Measurements from ENCODE around the gene GPRC6A.
A peak's percentile ranks its signal among the peaks of the same experiment; 100 is the strongest.

Gene GPRC6A

GRCh38 chr6:116847227-116847626 is 18.3 kb upstream of the GPRC6A start:
- no peak overlapping the region for H2AK5ac ChIP-seq (ENCODE audit: low read length, severe bottlenecking)
- no peak overlapping the region for H2BK12ac ChIP-seq (ENCODE audit: low read length in 2 of 2)
- no peak overlapping the region for H3K27ac ChIP-seq (ENCODE audit: low read length, poor library complexity, severe bottlenecking)
- H3K79me1 ChIP-seq (replicated peaks; ENCODE audit: low read length, poor library complexity, severe bottlenecking) = no peaks in the 10 kb centered on the region
- H3K27me3 ChIP-seq (ENCODE audit: control insufficient read depth in 1 of 2, insufficient read depth in 1 of 2, low read length in 2 of 2) = peaks cover 0 to 3% of the 10 kb centered on the region in 2 experiments
- no peak overlapping the region for H3K18ac ChIP-seq (ENCODE audit: low read depth in 1 of 2, low read length in 2 of 2)
- no peak overlapping the region for H4K8ac ChIP-seq (ENCODE audit: low read length)
- H3K9ac ChIP-seq (ENCODE audit: low read length) = no peak overlapping the region
- no peak overlapping the region for H4K91ac ChIP-seq (ENCODE audit: low read length)
- H2BK5ac ChIP-seq (ENCODE audit: low read depth, low read length, poor library complexity, severe bottlenecking) = no peak overlapping the region
- no peak overlapping the region for H3K4me3 ChIP-seq (ENCODE audit: insufficient read depth in 1 of 2, low read depth in 1 of 2, low read length in 2 of 2)
- H3K9me3 ChIP-seq (ENCODE audit: control insufficient read depth, low read length) = no peaks in the 10 kb centered on the region
- 17% methylated on average over 1 of the region's 1 CpG for WGBS
- no peak overlapping the region for H2BK15ac ChIP-seq (ENCODE audit: low read depth, poor library complexity, severe bottlenecking)
- no peak overlapping the region for H3K4me2 ChIP-seq (ENCODE audit: low read length, poor library complexity, severe bottlenecking)
- H3K23ac ChIP-seq (ENCODE audit: low read length in 2 of 2) = no peak overlapping the region
- no peak overlapping the region for H2AFZ ChIP-seq (ENCODE audit: low read depth, low read length)
- H3K4ac ChIP-seq (ENCODE audit: low read depth in 1 of 2, low read length in 2 of 2) = no peak overlapping the region
- H2BK120ac ChIP-seq (ENCODE audit: low read depth, low read length) = no peak overlapping the region
- no peak overlapping the region for H3K14ac ChIP-seq (ENCODE audit: low read length in 2 of 2)
- no peaks in the 10 kb centered on the region for H3K4me1 ChIP-seq (ENCODE audit: control insufficient read depth, insufficient read depth, low read depth, low read length)
- peak; percentile 44 for DNase-seq
- H3K36me3 ChIP-seq (ENCODE audit: control insufficient read depth in 1 of 2, insufficient read depth in 2 of 2, low read depth in 1 of 2, low read length in 2 of 2) = no peaks in the 10 kb centered on the region

GRCh38 chr6:116842459-116842858 is 13.6 kb upstream of the GPRC6A start:
- no peak overlapping the region for H3K18ac ChIP-seq (ENCODE audit: low read depth in 1 of 2, low read length in 2 of 2)
- H3K27me3 ChIP-seq (ENCODE audit: control insufficient read depth in 1 of 2, insufficient read depth in 1 of 2, low read length in 2 of 2) = no peaks in the 10 kb centered on the region
- WGBS = no CpG with 5 or more reads among the region's 1 CpG

DNA sequence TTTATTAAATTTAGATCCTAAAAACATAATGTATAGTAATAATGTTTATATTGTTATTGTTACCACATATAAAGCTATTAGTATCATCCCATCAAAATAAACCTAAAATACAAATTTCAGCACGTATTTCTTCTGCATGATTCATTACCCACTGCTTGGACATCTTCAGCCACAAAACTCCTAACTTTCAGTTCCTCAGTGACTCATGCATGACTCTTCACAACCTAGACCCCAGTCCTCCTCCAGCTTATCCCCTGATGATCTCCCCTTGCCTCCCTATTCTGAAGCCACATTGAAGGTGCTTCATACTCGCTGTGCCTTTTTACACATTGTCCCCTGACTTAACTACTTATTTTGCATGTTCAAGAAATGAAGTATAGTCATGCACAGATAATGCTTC is 11.2 kb upstream of the GPRC6A start:
- no peak overlapping the region for H3K14ac ChIP-seq (ENCODE audit: low read length in 2 of 2)
- no peaks in the 10 kb centered on the region for H3K79me1 ChIP-seq (replicated peaks; ENCODE audit: low read length, poor library complexity, severe bottlenecking)

More at GRCh38 chr6:116842459-116842858, 13.6 kb upstream of the GPRC6A start:
- no peak overlapping the region for H3K27ac ChIP-seq (ENCODE audit: low read length, poor library complexity, severe bottlenecking)
- DNase-seq = no peak
- H2BK120ac ChIP-seq (ENCODE audit: low read depth, low read length) = no peak overlapping the region
- no peak overlapping the region for H2AK5ac ChIP-seq (ENCODE audit: low read length, severe bottlenecking)
- no peak overlapping the region for H3K4me3 ChIP-seq (ENCODE audit: insufficient read depth in 1 of 2, low read depth in 1 of 2, low read length in 2 of 2)
- no peak overlapping the region for H3K9ac ChIP-seq (ENCODE audit: low read length)
- H3K4me1 ChIP-seq (ENCODE audit: control insufficient read depth, insufficient read depth, low read depth, low read length) = no peaks in the 10 kb centered on the region
- no peak overlapping the region for H2BK5ac ChIP-seq (ENCODE audit: low read depth, low read length, poor library complexity, severe bottlenecking)
- H4K91ac ChIP-seq (ENCODE audit: low read length) = no peak overlapping the region
- H3K23ac ChIP-seq (ENCODE audit: low read length in 2 of 2) = no peak overlapping the region
- no peak overlapping the region for H3K14ac ChIP-seq (ENCODE audit: low read length in 2 of 2)
- no peak overlapping the region for H4K8ac ChIP-seq (ENCODE audit: low read length)
- H3K4me2 ChIP-seq (ENCODE audit: low read length, poor library complexity, severe bottlenecking) = no peak overlapping the region
- H3K4ac ChIP-seq (ENCODE audit: low read depth in 1 of 2, low read length in 2 of 2) = no peak overlapping the region
- H2BK15ac ChIP-seq (ENCODE audit: low read depth, poor library complexity, severe bottlenecking) = no peak overlapping the region
- H2BK12ac ChIP-seq (ENCODE audit: low read length in 2 of 2) = no peak overlapping the region
- no peak overlapping the region for H2AFZ ChIP-seq (ENCODE audit: low read depth, low read length)
- H3K9me3 ChIP-seq (ENCODE audit: control insufficient read depth, low read length) = no peaks in the 10 kb centered on the region
- no peaks in the 10 kb centered on the region for H3K36me3 ChIP-seq (ENCODE audit: control insufficient read depth in 1 of 2, insufficient read depth in 2 of 2, low read depth in 1 of 2, low read length in 2 of 2)
- H3K79me1 ChIP-seq (replicated peaks; ENCODE audit: low read length, poor library complexity, severe bottlenecking) = no peaks in the 10 kb centered on the region

DNA sequence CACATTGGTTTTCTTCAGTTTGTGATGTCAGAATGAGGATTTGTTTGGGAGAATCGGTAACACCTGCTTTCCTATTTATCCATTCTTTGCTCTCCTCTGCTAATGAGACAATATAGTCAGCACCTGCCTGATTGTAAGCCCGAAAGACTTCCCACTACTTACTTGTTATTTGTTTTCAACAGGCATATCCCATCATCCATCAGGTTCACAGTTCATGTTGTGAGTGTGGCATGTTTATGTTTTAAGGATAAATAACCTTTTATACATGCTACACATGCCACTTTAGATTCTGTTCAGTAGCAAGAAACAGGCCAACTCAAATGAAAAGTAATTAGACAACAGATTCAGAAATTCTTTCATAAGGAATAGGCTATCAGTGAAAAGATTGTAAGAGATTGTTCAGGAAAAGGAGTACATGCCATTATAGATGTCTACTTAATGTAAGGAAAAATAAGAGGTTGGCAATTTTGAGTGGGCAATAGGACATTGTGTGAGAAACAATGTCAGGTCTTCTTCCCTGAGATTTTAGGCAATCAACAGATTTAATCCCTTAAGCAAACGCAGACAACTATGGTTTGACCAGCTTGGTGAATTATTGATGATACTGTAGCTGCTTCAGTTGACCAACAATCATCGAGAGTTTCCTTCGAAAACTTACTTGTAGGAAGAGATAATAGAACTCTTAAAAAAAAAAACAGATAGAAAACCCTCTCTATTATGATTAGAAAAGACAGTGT is 7.9 kb upstream of the GPRC6A start:
- Histone ChIP-seq H3K4me3 (ENCODE audit: insufficient read depth in 1 of 2, low read depth in 1 of 2, low read length in 2 of 2) (no peak overlapping the region), H2BK5ac (ENCODE audit: low read depth, low read length, poor library complexity, severe bottlenecking) (no peak overlapping the region), H4K91ac (ENCODE audit: low read length) (no peak overlapping the region), H2BK12ac (ENCODE audit: low read length in 2 of 2) (no peak overlapping the region), H3K4ac (ENCODE audit: low read depth in 1 of 2, low read length in 2 of 2) (no peak overlapping the region), H3K18ac (ENCODE audit: low read depth in 1 of 2, low read length in 2 of 2) (no peak overlapping the region), H3K9ac (ENCODE audit: low read length) (no peak overlapping the region), H3K4me1 (ENCODE audit: control insufficient read depth, insufficient read depth, low read depth, low read length) (no peaks in the 10 kb centered on the region), H2AK5ac (ENCODE audit: low read length, severe bottlenecking) (no peak overlapping the region), H3K9me3 (ENCODE audit: control insufficient read depth, low read length) (no peaks in the 10 kb centered on the region), H3K27ac (ENCODE audit: low read length, poor library complexity, severe bottlenecking) (no peak overlapping the region), H3K79me1 (replicated peaks; ENCODE audit: low read length, poor library complexity, severe bottlenecking) (no peaks in the 10 kb centered on the region), H3K23ac (ENCODE audit: low read length in 2 of 2) (no peak overlapping the region), H2BK15ac (ENCODE audit: low read depth, poor library complexity, severe bottlenecking) (no peak overlapping the region), H3K36me3 (ENCODE audit: control insufficient read depth in 1 of 2, insufficient read depth in 2 of 2, low read depth in 1 of 2, low read length in 2 of 2) (no peaks in the 10 kb centered on the region), H3K14ac (ENCODE audit: low read length in 2 of 2) (no peak overlapping the region), H3K27me3 (ENCODE audit: control insufficient read depth in 1 of 2, insufficient read depth in 1 of 2, low read length in 2 of 2) (no peaks in the 10 kb centered on the region), H3K4me2 (ENCODE audit: low read length, poor library complexity, severe bottlenecking) (no peak overlapping the region), H4K8ac (ENCODE audit: low read length) (no peak overlapping the region), H2BK120ac (ENCODE audit: low read depth, low read length) (no peak overlapping the region), H2AFZ (ENCODE audit: low read depth, low read length) (no peak overlapping the region)
- no peak for DNase-seq
- 50% methylated on average over 1 of the region's 5 CpGs for WGBS

More for the DNA sequence above, 11.2 kb upstream of the GPRC6A start:
- Histone ChIP-seq H2BK120ac (ENCODE audit: low read depth, low read length) (no peak overlapping the region), H3K27ac (ENCODE audit: low read length, poor library complexity, severe bottlenecking) (no peak overlapping the region), H2BK15ac (ENCODE audit: low read depth, poor library complexity, severe bottlenecking) (no peak overlapping the region), H2AK5ac (ENCODE audit: low read length, severe bottlenecking) (no peak overlapping the region), H3K4me3 (ENCODE audit: insufficient read depth in 1 of 2, low read depth in 1 of 2, low read length in 2 of 2) (no peak overlapping the region), H2BK5ac (ENCODE audit: low read depth, low read length, poor library complexity, severe bottlenecking) (no peak overlapping the region), H3K9ac (ENCODE audit: low read length) (no peak overlapping the region), H4K8ac (ENCODE audit: low read length) (no peak overlapping the region), H3K4me2 (ENCODE audit: low read length, poor library complexity, severe bottlenecking) (no peak overlapping the region), H3K4me1 (ENCODE audit: control insufficient read depth, insufficient read depth, low read depth, low read length) (no peaks in the 10 kb centered on the region), H3K36me3 (ENCODE audit: control insufficient read depth in 1 of 2, insufficient read depth in 2 of 2, low read depth in 1 of 2, low read length in 2 of 2) (no peaks in the 10 kb centered on the region), H3K27me3 (ENCODE audit: control insufficient read depth in 1 of 2, insufficient read depth in 1 of 2, low read length in 2 of 2) (no peaks in the 10 kb centered on the region), H2AFZ (ENCODE audit: low read depth, low read length) (no peak overlapping the region), H4K91ac (ENCODE audit: low read length) (no peak overlapping the region), H3K18ac (ENCODE audit: low read depth in 1 of 2, low read length in 2 of 2) (no peak overlapping the region), H3K9me3 (ENCODE audit: control insufficient read depth, low read length) (no peaks in the 10 kb centered on the region), H3K4ac (ENCODE audit: low read depth in 1 of 2, low read length in 2 of 2) (no peak overlapping the region), H2BK12ac (ENCODE audit: low read length in 2 of 2) (no peak overlapping the region), H3K23ac (ENCODE audit: low read length in 2 of 2) (no peak overlapping the region)
- peak; percentile 39 for DNase-seq
- WGBS = 0% methylated on average over 1 of the region's 2 CpGs
